Neuronal stem cell (in vitro differentiated cells): ENCODE results near the gene ARHGEF5.

Experiments used
- DNase-seq: peaks from one replicate; pipeline ENCODE4 v3.0.0-alpha.2; 2013; ENCODE audit warnings: low spot score
- H2AFZ ChIP-seq: one replicate; pipeline ENCODE4 v1.6.1; 2013; ENCODE audit warnings: mild to moderate bottlenecking, low read length, inconsistent platforms
- H2AK5ac ChIP-seq: 2 replicates; pipeline ENCODE4 v1.6.1; 2013; ENCODE audit warnings: low read depth, mild to moderate bottlenecking, inconsistent platforms, low read length, moderate library complexity, mixed read lengths
- H2BK120ac ChIP-seq: 2 replicates; pipeline ENCODE4 v1.6.1; 2013; ENCODE audit warnings: low read depth, mild to moderate bottlenecking, inconsistent platforms, low read length, moderate library complexity, mixed read lengths
- H2BK12ac ChIP-seq: one replicate; pipeline ENCODE4 v1.6.1; 2013; ENCODE audit warnings: low read length, inconsistent platforms
- H2BK15ac ChIP-seq: 2 replicates; pipeline ENCODE4 v1.6.1; 2013; ENCODE audit warnings: mild to moderate bottlenecking, low read length, inconsistent platforms, mixed read lengths
- H2BK5ac ChIP-seq: one replicate; pipeline ENCODE4 v1.6.1; 2013; ENCODE audit warnings: inconsistent platforms, mild to moderate bottlenecking, low read length, moderate library complexity
- H3K14ac ChIP-seq: one replicate; pipeline ENCODE4 v1.6.1; 2013; ENCODE audit warnings: low read length, inconsistent platforms
- H3K18ac ChIP-seq: 2 replicates; pipeline ENCODE4 v1.6.1; 2013; ENCODE audit warnings: low read length, inconsistent platforms
- H3K23ac ChIP-seq: 2 replicates; pipeline ENCODE4 v1.6.1; 2013; ENCODE audit warnings: low read depth, mild to moderate bottlenecking, mixed read lengths, low read length, inconsistent platforms; ENCODE audit not compliant: poor library complexity
- H3K27ac ChIP-seq: replicated peaks from 3 replicates; pipeline ENCODE4 v1.5.1; 2013; ENCODE audit warnings: low read length, inconsistent platforms
- H3K27me3 ChIP-seq, 3 experiments: 2 replicates each; pipeline ENCODE4 v1.6.1; 2013; ENCODE audit warnings: low read length in 3 of 3, mild to moderate bottlenecking in 2 of 3, inconsistent platforms in 1 of 3, low read depth in 1 of 3, mixed read lengths in 1 of 3, moderate library complexity in 1 of 3; ENCODE audit not compliant: control insufficient read depth in 3 of 3, insufficient read depth in 3 of 3
- H3K36me3 ChIP-seq, 2 donors: replicated peaks in 1 of 2; 2 replicates each; pipeline ENCODE4 v1.6.1; 2013; ENCODE audit warnings: low read length in 2 of 2; ENCODE audit not compliant: control insufficient read depth in 2 of 2, insufficient read depth in 2 of 2
- H3K4ac ChIP-seq: 2 replicates; pipeline ENCODE4 v1.6.1; 2013; ENCODE audit warnings: inconsistent platforms, mild to moderate bottlenecking, low read length, moderate library complexity
- H3K4me1 ChIP-seq, 2 donors: 1 replicate in 1 of 2; 2 replicates in 1 of 2; pipeline ENCODE4 v1.6.1; 2013; ENCODE audit warnings: low read length in 2 of 2, low read depth in 1 of 2; ENCODE audit not compliant: control insufficient read depth in 2 of 2, insufficient read depth in 1 of 2
- H3K4me2 ChIP-seq: one replicate; pipeline ENCODE4 v1.6.1; 2013; ENCODE audit warnings: mild to moderate bottlenecking, low read length, inconsistent platforms; ENCODE audit not compliant: insufficient read depth, poor library complexity, severe bottlenecking
- H3K4me3 ChIP-seq, 2 donors: 2 replicates each; pipeline ENCODE4 v1.5.1; 2013; ENCODE audit warnings: low read length in 2 of 2, mild to moderate bottlenecking in 2 of 2, inconsistent platforms in 1 of 2, moderate library complexity in 1 of 2
- H3K79me1 ChIP-seq: one replicate; pipeline ENCODE4 v1.6.1; 2013; ENCODE audit warnings: low read depth, mild to moderate bottlenecking, inconsistent platforms, low read length, moderate library complexity
- H3K9ac ChIP-seq: one replicate; pipeline ENCODE4 v1.6.1; 2013; ENCODE audit warnings: mild to moderate bottlenecking, low read depth, low read length, inconsistent platforms; ENCODE audit not compliant: poor library complexity
- H3K9me3 ChIP-seq, 2 donors: replicated peaks in 1 of 2; 2 replicates each; pipeline versions ENCODE3 to v1.6.1; 2013; ENCODE audit warnings: low read length in 2 of 2, mild to moderate bottlenecking in 2 of 2, inconsistent platforms in 1 of 2, low read depth in 1 of 2, mixed read lengths in 1 of 2, moderate library complexity in 1 of 2; ENCODE audit not compliant: control insufficient read depth in 2 of 2, insufficient read depth in 1 of 2
- H4K8ac ChIP-seq: one replicate; pipeline ENCODE4 v1.6.1; 2013; ENCODE audit warnings: low read depth, mild to moderate bottlenecking, inconsistent platforms, low read length, moderate library complexity
- H4K91ac ChIP-seq: one replicate; pipeline ENCODE4 v1.6.1; 2013; ENCODE audit warnings: low read length, low read depth, mild to moderate bottlenecking, inconsistent platforms; ENCODE audit not compliant: poor library complexity
- WGBS, 2 donors: extraction: QIAGEN DNeasy Blood & Tissue Kit; methylation state at CpG; one replicate each; pipeline ENCODE4 v1.1.7; 2013; ENCODE audit warnings: missing lambda C conversion rate in 2 of 2, mixed read lengths in 1 of 2; ENCODE audit not compliant: insufficient read length in 2 of 2, insufficient replicate concordance in 1 of 2; ENCODE audit errors: extremely low coverage in 2 of 2; 5-methylcytosine and 5-hydroxymethylcytosine counted together

ARHGEF5 gene

DNA sequence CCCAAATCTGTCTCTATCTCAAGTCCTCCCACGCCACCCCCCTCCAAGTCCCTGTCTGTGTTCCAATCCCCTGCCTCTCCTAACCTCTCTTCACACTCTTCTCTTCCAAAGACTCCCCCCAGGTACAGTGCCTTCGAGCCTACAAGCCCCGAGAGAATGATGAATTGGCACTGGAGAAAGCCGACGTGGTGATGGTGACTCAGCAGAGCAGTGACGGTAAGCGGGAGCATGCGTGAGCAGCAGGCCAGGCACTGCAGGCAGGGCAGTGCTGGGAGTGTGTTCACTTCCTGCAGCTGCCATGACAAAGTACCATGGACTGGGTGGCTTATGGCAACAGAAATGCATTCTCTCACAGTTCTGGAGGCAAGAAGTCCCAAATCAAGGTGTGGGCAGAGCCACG, 23.4 kb downstream of the ARHGEF5 start:
- H3K4me2 ChIP-seq = no peak overlapping the region
- H2AFZ ChIP-seq = no peak overlapping the region
- peak overlapping the region; percentile 3 for H3K18ac ChIP-seq
- H3K4me3 ChIP-seq = no peak overlapping the region
- no peaks in the 10 kb centered on the region for H3K36me3 ChIP-seq
- H2BK12ac ChIP-seq = no peak overlapping the region
- H2AK5ac ChIP-seq = no peak overlapping the region
- H3K4me1 ChIP-seq = no peaks in the 10 kb centered on the region
- no peak overlapping the region for H4K8ac ChIP-seq
- no peak overlapping the region for H3K27ac ChIP-seq
- no CpG with 5 or more reads among the region's 9 CpGs for WGBS, 2 donors
- H2BK120ac ChIP-seq = no peak overlapping the region
- H3K9ac ChIP-seq = peak overlapping the region; percentile 17
- H3K23ac ChIP-seq = no peak overlapping the region
- no peak overlapping the region for H3K14ac ChIP-seq
- no peak for DNase-seq
- H3K4ac ChIP-seq = no peak overlapping the region
- H3K27me3 ChIP-seq = no peaks in the 10 kb centered on the region
- no peak overlapping the region for H4K91ac ChIP-seq
- H3K9me3 ChIP-seq = no peaks in the 10 kb centered on the region
- H2BK5ac ChIP-seq = no peak overlapping the region
- no peaks in the 10 kb centered on the region for H3K79me1 ChIP-seq
- no peak overlapping the region for H2BK15ac ChIP-seq

DNA sequence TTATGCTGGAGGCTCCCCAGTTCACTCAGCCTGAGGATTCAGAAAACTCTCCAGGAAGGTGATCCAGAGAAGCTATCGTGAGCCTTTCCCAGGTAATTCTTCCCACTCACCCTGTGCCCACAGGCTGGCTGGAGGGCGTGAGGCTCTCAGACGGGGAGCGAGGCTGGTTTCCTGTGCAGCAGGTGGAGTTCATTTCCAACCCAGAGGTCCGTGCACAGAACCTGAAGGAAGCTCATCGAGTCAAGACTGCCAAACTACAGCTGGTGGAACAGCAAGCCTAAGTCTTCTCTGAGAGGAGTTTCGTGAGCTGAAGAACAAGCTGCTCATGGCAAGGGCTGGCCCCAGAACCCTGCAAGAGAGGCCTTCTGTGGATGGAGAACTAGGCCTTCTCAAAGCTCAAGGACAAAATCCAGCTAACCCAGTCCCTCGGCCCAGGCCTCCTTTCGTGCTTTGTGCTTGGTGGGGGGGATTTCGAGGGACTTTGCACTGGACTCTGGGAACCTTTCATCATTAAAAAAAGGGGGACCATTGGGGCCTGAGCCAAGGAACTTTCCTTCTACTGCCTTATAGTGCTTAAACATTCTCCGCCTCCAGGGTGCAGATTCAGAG, 24.7 kb downstream of the ARHGEF5 start:
- Histone ChIP-seq H3K18ac (no peak overlapping the region), H3K9me3 (no peaks in the 10 kb centered on the region), H3K4me1 (peaks cover 0 to 2% of the 10 kb centered on the region in 2 donors), H3K4me2 (no peak overlapping the region), H3K27me3 (no peaks in the 10 kb centered on the region), H4K91ac (no peak overlapping the region), H3K14ac (no peak overlapping the region), H3K9ac (no peak overlapping the region), H3K36me3 (no peaks in the 10 kb centered on the region), H3K4me3 (no peak overlapping the region), H2AFZ (no peak overlapping the region), H3K27ac (no peak overlapping the region), H3K4ac (no peak overlapping the region), H2BK15ac (no peak overlapping the region), H2BK120ac (no peak overlapping the region), H3K23ac (no peak overlapping the region), H3K79me1 (no peaks in the 10 kb centered on the region), H4K8ac (no peak overlapping the region), H2AK5ac (no peak overlapping the region), H2BK5ac (no peak overlapping the region), H2BK12ac (no peak overlapping the region)
- no peak for DNase-seq
- no CpG with 5 or more reads among the region's 11 CpGs for WGBS, 2 donors

DNA sequence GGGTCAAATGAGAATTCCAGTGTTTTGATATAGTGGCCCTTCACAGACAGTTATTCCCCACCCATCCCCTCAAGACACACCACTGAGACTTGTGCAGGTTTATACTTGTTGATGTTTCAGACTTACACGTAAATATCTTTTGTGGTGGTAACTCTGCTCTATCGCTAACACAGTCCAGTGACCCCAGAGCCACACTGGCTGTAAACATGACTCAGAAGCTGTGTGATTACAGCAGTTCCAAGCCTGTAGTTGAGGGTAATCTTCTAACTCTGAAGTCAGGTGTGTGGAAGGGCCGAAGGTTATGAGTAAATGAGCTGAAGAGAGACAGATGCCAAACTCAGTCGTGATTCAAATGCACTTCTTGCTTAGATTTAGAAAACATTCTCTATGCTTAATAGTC, 28.9 kb downstream of the ARHGEF5 start:
- WGBS, 2 donors = no CpG with 5 or more reads among the region's 4 CpGs
- DNase-seq = no peak

DNA sequence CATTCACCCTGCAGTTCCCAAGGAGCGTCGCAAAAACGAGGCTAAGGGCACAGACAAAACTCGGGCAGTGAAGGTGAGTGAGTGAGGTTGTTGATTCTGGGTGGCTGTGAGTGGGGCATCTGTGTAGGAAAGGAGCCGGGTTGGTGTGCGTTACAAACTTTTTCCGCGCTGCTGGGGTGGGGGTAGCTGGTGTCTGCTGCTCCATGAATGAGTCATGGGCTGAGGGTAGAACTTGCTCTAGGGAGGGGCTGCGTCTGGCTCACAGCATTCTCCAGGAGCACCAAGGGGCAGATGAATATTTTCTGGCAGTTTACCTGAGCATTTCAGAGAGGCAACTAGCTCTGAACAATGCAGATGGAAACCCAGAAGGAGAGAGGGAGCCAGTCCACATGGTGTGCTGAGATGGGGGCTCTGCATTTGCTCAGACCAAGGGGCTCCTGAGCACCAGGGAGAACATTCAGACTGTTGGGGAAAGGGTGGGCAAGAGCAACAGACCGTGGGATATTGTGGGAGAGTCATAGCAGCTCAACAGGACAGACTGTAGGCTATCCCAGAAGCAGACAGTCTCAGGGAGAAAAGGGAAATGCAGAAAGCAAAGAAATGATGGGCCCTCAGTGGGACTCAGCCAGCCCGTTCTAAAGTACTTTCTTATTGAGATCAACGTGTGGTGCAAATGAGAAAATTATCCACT, 29.5 kb downstream of the ARHGEF5 start:
- no peak overlapping the region for H2BK12ac ChIP-seq
- H3K27ac ChIP-seq = no peak overlapping the region

More for the DNA sequence above, 28.9 kb downstream of the ARHGEF5 start:
- Histone ChIP-seq H3K23ac (no peak overlapping the region), H3K4me2 (no peak overlapping the region), H4K8ac (no peak overlapping the region), H2AFZ (no peak overlapping the region), H2AK5ac (no peak overlapping the region), H4K91ac (no peak overlapping the region), H3K14ac (no peak overlapping the region), H3K4me1 (peaks cover 0 to 2% of the 10 kb centered on the region in 2 donors), H3K79me1 (no peaks in the 10 kb centered on the region), H3K9me3 (no peaks in the 10 kb centered on the region), H3K4me3 (no peak overlapping the region), H3K36me3 (no peaks in the 10 kb centered on the region), H3K27me3 (no peaks in the 10 kb centered on the region), H2BK5ac (no peak overlapping the region), H3K27ac (no peak overlapping the region), H3K9ac (no peak overlapping the region), H2BK15ac (no peak overlapping the region), H2BK120ac (no peak overlapping the region), H3K4ac (no peak overlapping the region), H3K18ac (no peak overlapping the region), H2BK12ac (no peak overlapping the region)

More for the DNA sequence above, 29.5 kb downstream of the ARHGEF5 start:
- Histone ChIP-seq H4K8ac (no peak overlapping the region), H3K9ac (no peak overlapping the region), H3K4me1 (peaks cover 0 to 2% of the 10 kb centered on the region in 2 donors), H2BK120ac (no peak overlapping the region), H3K9me3 (no peaks in the 10 kb centered on the region), H2AFZ (no peak overlapping the region), H2BK5ac (no peak overlapping the region), H3K14ac (no peak overlapping the region), H3K27me3 (no peaks in the 10 kb centered on the region), H3K4ac (no peak overlapping the region), H4K91ac (no peak overlapping the region), H3K4me2 (no peak overlapping the region), H2AK5ac (no peak overlapping the region), H3K36me3 (no peaks in the 10 kb centered on the region), H2BK15ac (no peak overlapping the region), H3K79me1 (no peaks in the 10 kb centered on the region), H3K23ac (no peak overlapping the region), H3K4me3 (no peak overlapping the region), H3K18ac (no peak overlapping the region)
- WGBS, 2 donors = no CpG with 5 or more reads among the region's 12 CpGs
- DNase-seq = no peak
